HCT116 (cell line): ENCODE data around the gene POU3F4.

Source experiments
- CTCF ChIP-seq, 3 experiments: fragments of 200-600 bp in 1 of 3; sonication (generic) in 1 of 3; IDR thresholded peaks in 2 of 3; conservative IDR thresholded peaks in 1 of 3; 2 replicates each; pipeline ENCODE4 v1.5.1; 2012 to 2017; ENCODE audit warnings: low read depth in 2 of 3, low read length in 2 of 3, antibody characterized with exemption in 1 of 3, borderline replicate concordance in 1 of 3, control low read depth in 1 of 3, mild to moderate bottlenecking in 1 of 3, mixed read lengths in 1 of 3, mixed run types in 1 of 3, moderate library complexity in 1 of 3; ENCODE audit not compliant: insufficient read depth in 1 of 3
- POLR2A ChIP-seq: IDR thresholded peaks from 2 replicates; pipeline ENCODE4 v1.7.0; 2011; ENCODE audit warnings: borderline replicate concordance; ENCODE audit not compliant: insufficient read depth, insufficient read length; ENCODE audit errors: extremely low read depth

GRCh38 chrX:83535417-83536196, 27.5 kb downstream of the POU3F4 start:
- no peak for TF ChIP-seq POLR2A
- TF ChIP-seq CTCF (IDR thresholded peaks at IDR 0.05 in 2 of 3, conservative IDR thresholded peaks at IDR 0.05 in 1 of 3; ENCODE audit: borderline replicate concordance in 1 of 3, insufficient read depth in 1 of 3, low read depth in 2 of 3, low read length in 2 of 3) = no peak
